GM19438 (cell line): Measurements from ENCODE around the gene SMURF1.
"Not testable (repeated sequence)": the region's sequence is repeated elsewhere in the genome, so short reads cannot be mapped to it uniquely, and the experiment has no call there.

Experiments used
- ATAC-seq: cut with Tn5 transposase; IDR thresholded peaks from one replicate; pipeline ENCODE4 v1.9.1; 2021; ENCODE audit warnings: low read depth; ENCODE audit not compliant: unreplicated experiment

Gene SMURF1

GRCh38 chr7:99072126-99072525, 71.8 kb downstream of the SMURF1 start:
- ATAC-seq, result no peak

DNA sequence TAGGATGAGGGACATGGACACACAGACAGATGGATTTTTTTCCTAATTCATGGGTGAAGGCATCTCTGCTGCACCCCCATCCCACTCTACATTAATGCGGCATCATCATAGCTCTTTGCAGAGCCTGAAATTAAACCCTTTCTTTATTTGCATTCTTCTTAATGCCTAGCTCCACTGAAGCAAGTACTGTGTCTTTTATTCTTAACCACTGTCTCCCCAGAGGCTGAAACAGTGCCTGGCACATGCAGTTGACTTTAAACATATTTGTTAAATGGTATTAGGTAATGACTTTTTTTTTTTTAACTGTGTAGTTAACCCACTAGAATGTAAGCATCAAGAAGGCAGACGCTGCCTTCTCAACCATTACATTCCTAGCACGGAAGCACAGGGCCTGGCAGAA, 73.5 kb downstream of the SMURF1 start:
- no peak for ATAC-seq

DNA sequence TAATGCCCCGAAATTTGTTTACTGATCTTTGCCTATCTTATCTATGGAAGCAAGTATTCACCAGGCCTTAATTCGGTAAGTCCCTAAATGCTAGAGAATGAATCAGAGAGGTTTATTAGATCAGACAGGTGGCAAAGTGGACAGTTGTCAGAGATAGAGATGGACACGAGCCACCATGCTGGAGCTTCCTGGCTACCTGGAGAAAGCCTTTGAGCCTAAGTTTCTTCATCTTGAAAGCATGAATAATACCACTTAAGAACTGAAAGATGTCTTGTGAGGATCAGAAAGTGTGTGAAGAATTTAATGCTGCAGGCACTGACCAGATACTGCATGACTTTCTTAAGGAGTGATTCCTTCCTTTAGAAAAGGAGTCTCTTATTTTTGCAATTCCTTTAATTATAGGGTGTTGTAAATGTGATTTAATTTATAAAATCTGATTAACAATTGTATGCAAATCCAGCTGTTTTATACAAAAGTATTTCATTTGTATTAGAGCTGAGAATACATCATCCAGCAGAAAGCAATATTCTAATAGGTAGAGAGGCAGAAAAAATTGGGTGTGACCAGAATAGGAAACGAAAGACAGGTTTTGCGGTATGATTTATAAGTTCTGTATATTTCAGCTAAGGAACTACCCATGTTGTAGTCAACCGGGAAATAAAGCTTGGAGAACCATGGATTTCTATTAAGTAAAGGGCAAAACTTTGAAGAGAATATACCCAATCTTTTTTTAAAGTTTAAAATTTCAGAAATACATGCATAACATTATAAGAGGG, 82.7 kb downstream of the SMURF1 start:
- no peak for ATAC-seq

- no peak for ATAC-seq
Observed at GRCh38 chr7:99054781-99055180, 89.1 kb downstream of the SMURF1 start.

DNA sequence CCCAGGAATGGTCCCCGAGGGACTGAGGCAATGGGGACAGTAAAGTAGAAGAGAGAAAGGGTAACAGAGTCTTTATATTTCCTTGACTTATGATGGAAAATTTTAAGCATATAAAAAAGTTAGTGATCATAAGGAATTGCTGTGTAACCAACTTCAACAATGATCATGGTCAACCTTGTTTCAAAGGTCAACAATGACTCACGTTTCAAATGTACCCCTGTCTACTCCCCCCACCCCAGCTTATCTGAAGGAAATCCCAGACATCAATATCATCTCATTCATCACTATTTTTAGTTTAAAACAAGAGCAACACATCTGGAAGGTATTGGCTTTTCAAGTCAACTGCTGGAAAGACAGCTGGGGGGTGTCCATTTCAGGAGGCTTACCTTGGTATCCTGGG, 92.9 kb downstream of the SMURF1 start:
- ATAC-seq, result no peak

GRCh38 chr7:99047526-99048077, 96.3 kb downstream of the SMURF1 start:
- no peak for ATAC-seq

- no peak for ATAC-seq
Observed at GRCh38 chr7:99046722-99047121, 97.2 kb downstream of the SMURF1 start.

DNA sequence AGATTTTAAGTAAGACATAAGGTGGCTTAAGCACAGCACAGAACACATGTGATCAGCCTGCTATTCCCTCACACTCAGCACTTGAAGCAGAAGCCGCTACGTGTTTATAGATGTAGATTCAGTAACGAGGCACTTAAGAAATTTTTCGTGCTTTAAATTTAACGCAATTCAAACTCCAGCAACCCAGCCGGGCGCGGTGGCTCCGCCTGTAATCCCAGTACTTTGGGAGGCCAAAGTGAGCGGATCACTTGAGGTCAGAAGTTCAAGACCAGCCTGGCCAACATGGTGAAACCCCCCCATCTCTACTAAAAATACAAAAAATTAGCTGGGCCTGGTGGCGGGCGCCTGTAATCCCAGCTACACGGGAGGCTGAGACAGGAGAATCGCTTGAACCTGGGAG, 97.6 kb downstream of the SMURF1 start:
- ATAC-seq, result not testable (repeated sequence)

DNA sequence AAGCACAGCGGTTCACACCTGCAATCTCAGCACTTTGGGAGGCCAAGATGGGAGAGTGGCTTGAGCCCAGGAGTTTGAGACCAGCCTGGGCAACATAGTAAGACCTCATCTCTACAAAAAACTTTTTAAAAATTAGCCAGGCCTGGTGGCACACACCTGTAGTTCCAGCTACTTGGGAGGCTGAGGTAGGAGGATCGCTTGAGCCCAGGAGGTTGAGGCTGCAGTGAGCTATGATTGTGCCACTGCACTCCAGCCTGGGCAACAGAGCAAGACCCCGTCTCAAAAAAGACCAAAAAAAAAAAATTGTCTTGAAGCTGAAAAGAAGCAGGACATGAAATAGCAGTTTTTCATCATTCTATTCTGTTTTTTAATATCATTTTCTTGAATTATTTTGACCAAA, 99.0 kb downstream of the SMURF1 start:
- ATAC-seq, result not testable (repeated sequence)

GRCh38 chr7:99042957-99043356, 101.0 kb downstream of the SMURF1 start:
- ATAC-seq, result no peak

DNA sequence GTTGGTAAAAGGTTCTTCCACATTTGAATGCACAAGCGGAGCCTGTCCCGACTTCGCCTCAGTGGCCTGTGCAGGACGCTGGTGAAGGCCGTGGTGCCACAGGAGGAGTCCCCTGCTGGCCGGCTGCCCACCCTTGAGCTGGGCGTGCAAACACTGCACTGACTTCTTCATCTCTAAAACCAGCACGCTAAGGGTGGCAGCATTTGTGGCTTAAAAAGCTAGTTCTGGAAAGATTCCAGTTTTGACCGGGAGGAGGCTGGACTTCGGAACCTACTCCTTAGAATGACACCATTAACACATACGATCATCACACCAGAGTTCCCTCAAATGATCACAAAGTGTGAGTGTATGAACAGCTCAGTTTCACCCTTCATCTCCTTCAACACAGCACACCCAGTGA, 102.4 kb downstream of the SMURF1 start:
- no peak for ATAC-seq

DNA sequence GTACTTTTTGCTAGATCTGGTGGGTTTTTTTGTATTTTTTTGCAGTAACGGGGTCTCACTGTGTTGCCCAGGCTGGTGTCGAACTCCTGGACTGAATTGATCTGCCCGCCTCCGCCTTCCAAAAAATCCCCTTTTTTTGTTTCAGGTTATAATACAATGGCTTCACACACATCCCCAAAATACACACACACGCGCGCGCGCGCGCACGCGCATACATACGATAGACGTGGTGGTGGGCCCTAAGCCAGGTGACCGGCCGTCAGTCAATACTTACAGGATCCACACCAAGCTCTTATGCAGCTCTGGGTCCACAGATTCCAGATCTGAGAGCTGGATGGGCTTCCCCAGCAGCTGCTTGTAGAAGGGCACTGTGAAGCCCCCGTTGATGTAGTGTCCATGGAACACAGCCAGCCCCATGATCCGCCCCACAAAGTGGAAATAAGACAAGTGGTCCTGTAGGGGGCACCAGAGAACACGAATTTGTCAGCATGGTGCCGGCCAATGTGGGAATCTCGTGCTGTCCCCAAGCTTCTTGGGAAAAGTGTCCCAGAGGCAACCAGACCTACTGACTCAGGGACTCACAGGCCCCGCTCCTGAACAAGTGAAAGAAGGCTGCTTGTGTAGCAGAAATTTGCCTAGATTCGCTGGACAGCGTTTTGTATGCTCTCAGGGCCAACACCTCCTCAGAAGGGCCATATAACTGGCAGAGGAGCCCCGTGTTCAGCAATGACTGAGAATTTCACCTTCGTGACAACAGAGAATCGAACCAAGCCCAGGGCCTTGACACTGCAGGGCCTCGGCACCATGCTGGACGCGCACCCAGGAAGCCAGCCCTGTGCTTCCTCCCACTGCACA, 103.6 kb downstream of the SMURF1 start:
- ATAC-seq, result no peak

- no peak for ATAC-seq
Observed at GRCh38 chr7:99039384-99039891, 104.5 kb downstream of the SMURF1 start.

DNA sequence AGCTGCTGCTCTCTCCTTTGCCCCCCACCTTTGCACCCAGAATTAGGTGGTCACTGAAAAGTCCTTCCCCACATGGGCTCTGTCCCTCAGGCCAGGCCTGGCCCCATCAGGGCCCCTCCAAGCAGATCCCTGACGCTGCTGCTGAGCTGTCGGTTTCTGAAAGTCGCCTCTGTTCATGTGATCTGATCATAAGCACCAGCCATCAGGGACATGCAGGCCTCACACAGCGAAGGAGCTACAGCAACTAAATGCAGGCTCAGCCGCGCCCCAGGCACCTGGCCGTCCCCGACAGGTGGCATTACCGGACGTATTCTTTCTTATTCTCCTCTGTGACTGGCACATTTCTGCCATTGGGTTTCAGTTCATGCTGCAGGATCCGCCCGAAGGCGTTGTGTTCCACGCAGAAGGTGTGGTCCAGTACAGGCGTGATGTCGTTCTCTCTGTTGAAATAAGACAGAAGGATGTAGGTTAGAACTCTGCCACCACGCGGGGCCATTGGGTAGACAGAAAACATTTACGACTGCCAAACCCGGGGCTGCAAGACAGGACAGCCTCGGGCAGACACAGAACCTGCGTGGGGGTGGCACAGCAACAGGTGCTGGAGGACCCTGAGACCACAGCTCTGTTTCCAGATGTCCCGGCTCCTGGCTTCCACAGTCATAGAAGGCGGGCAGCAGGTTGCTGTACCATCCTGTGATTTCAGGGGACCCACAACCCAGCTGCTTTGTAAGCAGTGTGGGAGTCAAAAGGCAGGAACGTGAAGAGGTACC, 105.6 kb downstream of the SMURF1 start:
- no peak for ATAC-seq

DNA sequence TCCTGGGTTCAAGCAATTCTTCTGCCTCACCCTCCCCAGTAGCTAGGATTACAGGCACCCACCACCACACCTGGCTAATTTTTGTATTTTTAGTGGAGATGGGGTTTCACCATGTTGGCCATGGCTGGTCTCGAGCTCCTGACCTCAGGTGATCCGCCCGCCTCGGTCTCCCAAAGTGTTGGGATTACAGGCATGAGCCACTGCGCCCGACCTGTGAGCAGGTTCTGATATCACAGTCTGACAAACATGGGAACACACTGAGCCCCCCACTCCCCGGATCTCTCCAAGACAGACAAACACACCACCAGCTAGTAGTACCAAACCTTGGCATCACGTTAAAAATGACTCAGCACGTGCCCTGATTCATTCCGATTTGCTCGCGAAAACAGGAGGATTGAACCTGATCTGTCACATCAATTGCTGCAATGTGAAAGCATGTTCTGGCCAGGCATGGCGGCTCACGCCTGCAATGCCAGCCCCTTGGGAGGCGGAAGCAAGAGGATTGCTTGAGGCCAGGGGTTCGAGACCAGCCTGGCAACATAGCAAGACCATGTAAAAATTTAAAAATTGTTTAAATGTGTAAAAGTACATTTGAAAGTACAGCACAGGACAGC, 106.5 kb downstream of the SMURF1 start:
- no peak for ATAC-seq

- no peak for ATAC-seq
Observed at GRCh38 chr7:99036546-99037111, 107.3 kb downstream of the SMURF1 start.

DNA sequence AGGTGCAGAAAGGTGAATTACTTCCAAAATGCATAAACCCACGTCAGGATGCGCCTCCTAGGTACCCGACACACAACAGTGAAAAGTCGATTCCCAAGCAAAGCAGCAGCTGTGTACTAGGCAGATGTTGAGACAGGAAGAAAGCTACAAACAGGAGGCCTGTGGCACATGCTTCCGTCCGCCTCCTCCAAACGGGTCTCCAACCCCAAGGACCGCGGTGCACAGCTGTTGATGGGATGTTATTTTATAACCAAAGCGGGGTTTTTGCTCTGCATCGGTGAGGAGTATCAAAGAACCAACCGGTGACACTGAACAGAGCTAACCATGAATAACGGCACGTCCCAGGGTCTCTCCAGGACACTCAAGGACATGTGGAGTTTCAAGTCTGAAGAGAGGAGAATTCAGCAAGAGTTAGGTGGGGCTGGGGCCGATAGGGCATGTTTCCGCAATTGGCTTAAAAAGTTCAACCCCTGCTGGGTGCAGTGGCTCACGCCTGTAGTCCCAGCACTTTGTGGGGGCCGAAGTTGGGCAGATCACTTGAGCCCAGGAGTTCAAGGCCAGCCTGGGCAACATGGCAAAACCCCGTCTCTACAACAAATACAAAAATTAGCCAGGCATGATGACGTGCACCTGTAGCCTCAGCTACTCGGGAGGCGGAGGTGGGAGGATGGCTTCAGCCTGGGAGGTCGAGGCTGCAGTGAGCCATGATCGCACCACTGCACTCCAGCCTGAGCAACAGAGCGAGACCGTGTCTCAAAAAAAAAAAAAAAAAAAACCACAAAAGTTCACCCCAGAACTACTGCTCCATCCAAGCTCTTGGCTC, 108.0 kb downstream of the SMURF1 start:
- ATAC-seq, result no peak

DNA sequence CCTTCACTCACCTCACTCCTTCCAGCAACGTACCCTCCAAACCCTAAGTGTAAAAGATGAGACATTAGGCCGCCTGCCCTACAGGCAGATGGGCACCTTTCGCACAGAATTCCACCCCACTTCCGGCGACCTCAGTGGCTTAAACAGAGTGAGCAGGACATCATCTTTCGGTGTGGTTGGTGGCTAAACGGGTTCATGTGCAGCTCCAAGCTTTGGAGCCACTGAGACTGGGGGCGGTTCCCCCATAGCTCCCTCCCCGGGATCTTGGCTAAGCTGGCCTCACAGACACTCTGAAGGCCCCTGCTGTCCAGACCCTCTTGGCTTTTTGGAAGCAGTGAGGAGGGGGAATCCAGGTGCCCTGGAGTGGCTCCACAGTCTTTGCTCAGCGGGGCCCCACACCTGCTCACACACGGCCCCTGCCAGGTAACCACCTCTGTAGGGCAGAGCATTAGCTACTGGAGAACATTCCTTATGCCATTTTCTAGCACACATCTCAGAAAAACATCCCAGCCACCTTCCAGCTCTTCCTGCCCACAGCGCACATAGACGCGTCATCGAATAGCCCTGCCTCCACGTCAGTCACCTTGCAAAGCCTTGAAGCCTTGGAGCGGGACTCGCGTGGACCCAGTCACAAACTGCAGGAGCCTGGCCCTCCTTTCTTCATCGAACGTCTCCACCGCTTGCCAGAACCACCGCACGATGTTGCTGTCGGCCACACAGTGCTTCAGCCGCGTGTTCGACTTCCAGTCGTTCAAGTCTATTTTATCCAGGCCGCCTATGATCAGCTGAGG, 108.8 kb downstream of the SMURF1 start:
- no peak for ATAC-seq
